ENCODE measurements around the gene MX2. TPM values are rescaled to one million over a fixed set of nuclear protein-coding genes. Genes with fewer than 3 reads are reported as not detected.
A peak's percentile ranks its signal among the peaks of the same experiment; 100 is the strongest.

The MX2 gene
- total RNA-seq, 4 donors from 2014 or later, result 3.2 to 6.1 (median 5.1) TPM

DNA sequence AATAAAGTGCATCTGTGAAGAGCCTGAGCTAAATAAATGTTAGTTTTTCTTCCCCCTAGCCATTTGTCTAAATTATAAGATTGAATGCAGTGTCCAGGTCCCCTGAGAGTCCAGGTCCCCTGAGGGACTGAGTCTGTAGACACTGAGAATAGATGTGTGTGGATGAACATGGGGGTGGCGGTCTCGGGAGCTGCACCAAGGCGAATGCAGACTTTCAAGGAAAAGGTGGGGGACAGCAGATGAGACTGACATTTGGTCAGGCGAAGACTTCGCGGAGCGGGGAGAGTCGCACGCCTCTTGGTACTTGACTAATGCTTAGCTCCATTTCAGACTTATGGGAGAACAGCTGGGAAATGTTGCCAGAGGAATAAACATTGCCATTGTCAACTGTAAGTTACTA is 17.7 kb upstream of the MX2 start:
- 97% methylated on average over 9 of the region's 9 CpGs for WGBS

GRCh38 chr21:41345356-41345755 is 16.5 kb upstream of the MX2 start:
- 97% methylated on average over 4 of the region's 4 CpGs for whole genome bisulfite sequencing

More for the DNA sequence above, 17.7 kb upstream of the MX2 start:
- no peak overlapping the region for H3K4me3 ChIP-seq
- H3K27ac ChIP-seq, result no peak overlapping the region
- no peaks in the 10 kb centered on the region for H3K9me3 ChIP-seq
- TF ChIP-seq CTCF (IDR thresholded peaks at IDR 0.05) (no peak), POLR2A (IDR thresholded peaks at IDR 0.05) (no peak), EP300 (IDR thresholded peaks at IDR 0.05) (no peak), POLR2AphosphoS5 (IDR thresholded peaks at IDR 0.05) (no peak)
- H3K27me3 ChIP-seq, result no peaks in the 10 kb centered on the region
- no peaks in the 10 kb centered on the region for H3K36me3 ChIP-seq
- H3K4me1 ChIP-seq, result no peaks in the 10 kb centered on the region
- peak in 1 of 2 donors; percentile 7 for DNase-seq (ENCODE audit: low spot score in 2 of 2)

DNA sequence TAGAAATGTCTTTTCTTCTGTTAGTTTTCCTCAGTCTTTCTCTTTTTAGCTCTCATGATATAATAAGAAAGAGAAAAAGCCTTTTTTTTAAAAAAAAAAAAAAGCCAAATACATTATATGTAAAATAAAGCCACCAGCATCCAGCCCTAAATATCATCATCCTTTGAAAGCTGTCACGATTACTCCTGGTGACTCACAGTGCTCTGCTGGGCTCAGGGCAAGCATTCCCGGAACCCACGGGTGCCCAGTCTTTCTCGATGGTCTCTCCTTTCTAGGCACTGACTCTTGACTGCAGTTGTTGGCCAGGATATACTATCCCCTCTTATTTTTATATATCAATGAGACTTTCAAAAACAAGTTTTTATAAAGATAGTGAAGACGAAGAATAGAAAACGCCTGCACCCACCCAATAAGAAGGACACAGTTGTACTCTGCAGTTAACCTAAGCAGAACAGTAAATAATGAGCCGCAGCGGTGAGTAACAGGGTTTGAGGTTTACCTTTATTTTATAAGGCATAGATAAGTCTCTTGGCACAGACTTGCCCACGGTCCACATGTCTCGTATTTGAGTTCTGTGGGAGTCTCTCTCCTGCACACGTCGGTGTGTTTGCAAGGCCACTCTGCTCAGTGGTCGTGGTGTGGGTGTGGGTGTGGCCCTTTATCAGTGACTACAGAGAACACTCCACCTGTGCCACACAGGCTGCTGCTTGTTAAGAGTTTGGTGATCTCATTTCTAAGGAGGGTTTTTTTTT is 15.7 kb upstream of the MX2 start:
- WGBS, result 80% methylated on average over 13 of the region's 13 CpGs
- DNase-seq (ENCODE audit: low spot score in 2 of 2), result no peak
- no peak overlapping the region for H3K27ac ChIP-seq
- no peaks in the 10 kb centered on the region for H3K4me1 ChIP-seq
- H3K9me3 ChIP-seq, result no peaks in the 10 kb centered on the region
- TF ChIP-seq CTCF (IDR thresholded peaks at IDR 0.05), result no peak
- TF ChIP-seq POLR2AphosphoS5 (IDR thresholded peaks at IDR 0.05), result no peak
- no peak for TF ChIP-seq EP300 (IDR thresholded peaks at IDR 0.05)
- TF ChIP-seq POLR2A (IDR thresholded peaks at IDR 0.05), result no peak
- no peak overlapping the region for H3K4me3 ChIP-seq
- H3K36me3 ChIP-seq, result no peaks in the 10 kb centered on the region
- no peaks in the 10 kb centered on the region for H3K27me3 ChIP-seq

More at GRCh38 chr21:41345356-41345755, 16.5 kb upstream of the MX2 start:
- no peak overlapping the region for H3K4me3 ChIP-seq
- TF ChIP-seq POLR2AphosphoS5 (IDR thresholded peaks at IDR 0.05), result no peak
- TF ChIP-seq POLR2A (IDR thresholded peaks at IDR 0.05), result no peak
- TF ChIP-seq CTCF (IDR thresholded peaks at IDR 0.05), result no peak
- TF ChIP-seq EP300 (IDR thresholded peaks at IDR 0.05), result no peak
- DNase-seq (ENCODE audit: low spot score in 2 of 2), result no peak
- H3K27me3 ChIP-seq, result no peaks in the 10 kb centered on the region
- H3K9me3 ChIP-seq, result no peaks in the 10 kb centered on the region
- no peaks in the 10 kb centered on the region for H3K36me3 ChIP-seq
- H3K27ac ChIP-seq, result no peak overlapping the region
- H3K4me1 ChIP-seq, result no peaks in the 10 kb centered on the region

GRCh38 chr21:41346758-41347157 is 15.1 kb upstream of the MX2 start:
- Histone ChIP-seq H3K4me1 (no peaks in the 10 kb centered on the region), H3K36me3 (no peaks in the 10 kb centered on the region), H3K9me3 (no peaks in the 10 kb centered on the region), H3K4me3 (no peak overlapping the region), H3K27ac (no peak overlapping the region), H3K27me3 (no peaks in the 10 kb centered on the region)
- 93% methylated on average over 8 of the region's 8 CpGs for WGBS
- no peak for TF ChIP-seq POLR2AphosphoS5 (IDR thresholded peaks at IDR 0.05)
- no peak for TF ChIP-seq CTCF (IDR thresholded peaks at IDR 0.05)
- TF ChIP-seq EP300 (IDR thresholded peaks at IDR 0.05), result no peak
- TF ChIP-seq POLR2A (IDR thresholded peaks at IDR 0.05), result no peak
- DNase-seq (ENCODE audit: low spot score in 2 of 2), result no peak

GRCh38 chr21:41348434-41348833 is 13.4 kb upstream of the MX2 start:
- TF ChIP-seq POLR2AphosphoS5 (IDR thresholded peaks at IDR 0.05) (no peak), EP300 (IDR thresholded peaks at IDR 0.05) (no peak), POLR2A (IDR thresholded peaks at IDR 0.05) (no peak), CTCF (IDR thresholded peaks at IDR 0.05) (no peak)
- H3K9me3 ChIP-seq, result no peaks in the 10 kb centered on the region
- H3K27me3 ChIP-seq, result no peaks in the 10 kb centered on the region
- 58% methylated on average over 6 of the region's 6 CpGs for WGBS
- no peak overlapping the region for H3K4me3 ChIP-seq
- H3K4me1 ChIP-seq, result no peaks in the 10 kb centered on the region
- DNase-seq (ENCODE audit: low spot score in 2 of 2), result no peak
- H3K36me3 ChIP-seq, result no peaks in the 10 kb centered on the region
- H3K27ac ChIP-seq, result no peak overlapping the region
